Type B pancreatic cell (in vitro differentiated cells): ENCODE results near the gene DYNLRB1. TPM values are rescaled to one million over a fixed set of nuclear protein-coding genes. Genes with fewer than 3 reads are reported as not detected.

Source experiments
- DNase-seq: peaks from one replicate; pipeline ENCODE4 v3.0.0; 2021; ENCODE audit warnings: mixed read lengths; ENCODE audit not compliant: unreplicated experiment; ENCODE audit errors: extremely low spot score
- H3K27ac Mint-ChIP-seq: 2 replicates; pipeline ENCODE4 v1.8.0; 2021; ENCODE audit warnings: mild to moderate bottlenecking, mixed read lengths
- H3K27me3 Mint-ChIP-seq: 2 replicates; pipeline ENCODE4 v1.8.0; 2021; ENCODE audit warnings: mixed read lengths
- H3K36me3 Mint-ChIP-seq: 2 replicates; pipeline ENCODE4 v1.8.0; 2021; ENCODE audit warnings: mixed read lengths
- H3K4me1 Mint-ChIP-seq: one replicate; pipeline ENCODE4 v1.8.0; 2021; ENCODE audit warnings: mixed read lengths; ENCODE audit not compliant: unreplicated experiment
- H3K4me3 Mint-ChIP-seq: 2 replicates; pipeline ENCODE4 v1.8.0; 2021; ENCODE audit warnings: mild to moderate bottlenecking, mixed read lengths
- H3K9me3 Mint-ChIP-seq: 2 replicates; pipeline ENCODE4 v1.8.0; 2021; ENCODE audit warnings: mixed read lengths
- CTCF ChIP-seq: fragments of 200-600 bp; sonication (generic); conservative IDR thresholded peaks from 2 replicates; pipeline ENCODE4 v1.5.0; 2021; ENCODE audit warnings: antibody characterized with exemption, mild to moderate bottlenecking
- total RNA-seq: library from RNA; stranded (reverse); gene quantifications from 2 replicates; pipeline ENCODE4 v1.2.1, GENCODE V29; 2021; ENCODE audit warnings: low replicate concordance

Gene DYNLRB1
- total RNA-seq, 1 donor from 2014 or later = 164 TPM

GRCh38 chr20:34524426-34524825 lies 8.2 kb downstream of the DYNLRB1 start:
- Mint-ChIP-seq H3K36me3 (peaks cover 46% of the 10 kb centered on the region), H3K27ac (peak overlapping the region; percentile 100), H3K4me1 (peaks cover 41% of the 10 kb centered on the region), H3K27me3 (no peaks in the 10 kb centered on the region), H3K9me3 (no peaks in the 10 kb centered on the region), H3K4me3 (peak overlapping the region; percentile 24)
- no peak for TF ChIP-seq CTCF
- DNase-seq = peak; percentile 27

GRCh38 chr20:34525342-34525708 lies 9.1 kb downstream of the DYNLRB1 start:
- H3K36me3 Mint-ChIP-seq = peaks cover 39% of the 10 kb centered on the region
- TF ChIP-seq CTCF = no peak
- peaks cover 41% of the 10 kb centered on the region for H3K4me1 Mint-ChIP-seq
- no peaks in the 10 kb centered on the region for H3K27me3 Mint-ChIP-seq
- no peaks in the 10 kb centered on the region for H3K9me3 Mint-ChIP-seq
- H3K27ac Mint-ChIP-seq = peak overlapping the region; percentile 100
- H3K4me3 Mint-ChIP-seq = peak overlapping the region; percentile 82
- DNase-seq = peak; percentile 47

- peaks cover 44% of the 10 kb centered on the region for H3K4me1 Mint-ChIP-seq
- peaks cover 43% of the 10 kb centered on the region for H3K36me3 Mint-ChIP-seq
- H3K27me3 Mint-ChIP-seq = no peaks in the 10 kb centered on the region
- TF ChIP-seq CTCF = no peak
- DNase-seq = no peak
- no peaks in the 10 kb centered on the region for H3K9me3 Mint-ChIP-seq
- peak overlapping the region; percentile 82 for H3K4me3 Mint-ChIP-seq
- H3K27ac Mint-ChIP-seq = peak overlapping the region; percentile 100
Measured at GRCh38 chr20:34525709-34526416, 9.6 kb downstream of the DYNLRB1 start.

- Mint-ChIP-seq H3K9me3 (no peaks in the 10 kb centered on the region), H3K4me1 (peaks cover 47% of the 10 kb centered on the region), H3K36me3 (peaks cover 44% of the 10 kb centered on the region), H3K27ac (peak overlapping the region; percentile 100), H3K27me3 (no peaks in the 10 kb centered on the region), H3K4me3 (peak overlapping the region; percentile 82)
- TF ChIP-seq CTCF = no peak
- DNase-seq = no peak
Measured at GRCh38 chr20:34526466-34526865, 10.2 kb downstream of the DYNLRB1 start.

- Mint-ChIP-seq H3K36me3 (peaks cover 42% of the 10 kb centered on the region), H3K4me1 (peaks cover 48% of the 10 kb centered on the region), H3K27ac (peak overlapping the region; percentile 100), H3K4me3 (peak overlapping the region; percentile 20), H3K27me3 (no peaks in the 10 kb centered on the region), H3K9me3 (no peaks in the 10 kb centered on the region)
- no peak for TF ChIP-seq CTCF
- DNase-seq = no peak
Measured at GRCh38 chr20:34527016-34527415, 10.8 kb downstream of the DYNLRB1 start.
